NCI-H524 treated with DMSO at 0.1 percent for 48 hours (cell line): Measurements from ENCODE around the gene EPDR1.
"Not testable (repeated sequence)": the region's sequence is repeated elsewhere in the genome, so short reads cannot be mapped to it uniquely, and the experiment has no call there.

Experiments
- DNase-seq: peaks from one replicate; lab custom pipeline; 2025; lab: John Stamatoyannopoulos, UW

Gene EPDR1

GRCh38 chr7:37928878-37929277 lies 8.4 kb downstream of the EPDR1 start:
- DNase-seq: no peak

GRCh38 chr7:37930226-37930948 lies 9.9 kb downstream of the EPDR1 start:
- no peak for DNase-seq

DNA sequence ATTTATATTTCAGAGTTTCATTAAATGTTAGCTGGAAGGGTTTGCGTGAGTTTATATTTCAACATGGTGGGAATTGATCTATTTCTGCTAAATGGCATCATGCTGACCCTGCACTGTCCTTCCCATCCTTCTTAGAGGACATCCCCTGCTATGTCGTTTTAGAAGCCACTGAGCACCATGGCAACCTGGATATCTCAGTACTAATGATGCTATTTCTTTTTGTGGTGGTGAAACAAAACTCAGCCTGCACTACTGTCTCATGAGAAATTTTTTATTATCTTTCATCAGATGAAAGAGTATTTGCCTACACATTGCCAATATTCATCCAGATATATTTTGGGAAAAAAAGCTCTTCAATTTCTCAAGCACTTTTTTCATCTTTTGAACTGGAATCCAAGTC lies 12.1 kb downstream of the EPDR1 start:
- DNase-seq: no peak

DNA sequence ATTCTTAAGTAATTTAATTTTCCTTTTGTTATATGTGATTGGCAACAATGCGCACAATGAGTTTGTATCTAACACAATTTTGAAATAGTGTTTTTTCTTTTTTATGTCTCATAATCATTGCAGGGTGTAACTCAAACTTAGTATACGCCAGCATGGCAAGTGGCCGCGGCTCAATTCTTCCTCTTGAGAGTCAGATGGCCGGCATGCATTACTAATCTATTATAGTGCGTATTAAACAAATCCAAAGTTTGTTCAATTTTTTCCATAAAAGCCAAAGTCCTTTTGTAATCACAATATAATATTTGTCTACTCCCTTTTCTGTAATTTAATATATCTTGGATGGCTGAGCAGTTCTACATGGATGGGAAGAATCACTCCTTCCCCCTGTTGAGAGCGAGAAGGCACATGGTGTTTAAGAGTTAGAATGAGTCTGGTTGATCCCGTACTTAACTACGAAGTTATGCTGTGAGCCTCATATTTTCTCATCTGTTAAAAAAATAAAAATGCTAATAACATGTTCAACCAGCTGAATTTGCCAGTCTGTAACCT lies 12.7 kb downstream of the EPDR1 start:
- DNase-seq: no peak

GRCh38 chr7:37942934-37943610 lies 22.6 kb downstream of the EPDR1 start:
- no peak for DNase-seq

DNA sequence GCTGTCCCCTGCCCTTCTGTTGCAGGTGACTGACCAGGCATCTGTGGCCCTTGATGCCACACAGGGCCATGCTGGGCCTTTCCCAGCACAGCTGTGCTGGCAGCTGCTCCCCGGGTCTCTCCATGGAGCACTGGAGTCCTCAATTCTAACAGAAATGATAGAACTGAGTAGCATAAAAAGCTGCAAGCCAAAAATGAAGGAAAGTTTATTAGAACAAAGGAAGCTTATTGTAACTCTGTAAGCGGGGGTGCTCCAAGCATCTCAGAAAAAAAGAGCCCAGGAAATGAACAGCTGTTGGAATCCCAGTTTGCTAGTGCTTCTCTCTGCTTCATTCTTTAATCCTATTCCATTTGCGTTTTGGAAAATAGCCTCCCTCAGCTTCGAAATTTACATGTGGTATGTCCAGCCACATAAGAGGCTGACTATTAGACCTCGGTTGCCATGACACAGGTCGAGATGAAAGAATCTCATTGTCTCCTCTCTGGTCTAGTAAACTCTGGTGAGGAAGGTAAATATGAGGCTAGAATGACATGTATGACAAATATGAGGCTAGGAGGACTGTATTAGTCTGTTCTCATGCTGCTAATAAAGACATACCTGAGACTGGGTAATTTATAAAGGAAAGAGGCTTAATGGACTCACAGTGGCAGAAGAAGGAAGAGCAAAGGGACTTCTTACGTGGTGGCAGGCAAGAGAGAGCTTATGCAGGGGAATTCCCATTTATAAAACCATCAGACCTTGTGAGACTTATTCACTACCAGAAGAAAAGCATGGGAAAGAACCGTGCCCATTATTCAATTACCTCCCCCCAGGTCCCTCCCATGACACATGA lies 23.7 kb downstream of the EPDR1 start:
- DNase-seq: peak; percentile 27

GRCh38 chr7:37944737-37945054 lies 24.3 kb downstream of the EPDR1 start:
- no peak for DNase-seq

- no peak for DNase-seq
Observed at GRCh38 chr7:37945336-37945735, 24.9 kb downstream of the EPDR1 start.

- DNase-seq: no peak
Observed at GRCh38 chr7:37947138-37947940, 26.9 kb downstream of the EPDR1 start.

- DNase-seq: no peak
Observed at GRCh38 chr7:37947941-37948210, 27.4 kb downstream of the EPDR1 start.

DNA sequence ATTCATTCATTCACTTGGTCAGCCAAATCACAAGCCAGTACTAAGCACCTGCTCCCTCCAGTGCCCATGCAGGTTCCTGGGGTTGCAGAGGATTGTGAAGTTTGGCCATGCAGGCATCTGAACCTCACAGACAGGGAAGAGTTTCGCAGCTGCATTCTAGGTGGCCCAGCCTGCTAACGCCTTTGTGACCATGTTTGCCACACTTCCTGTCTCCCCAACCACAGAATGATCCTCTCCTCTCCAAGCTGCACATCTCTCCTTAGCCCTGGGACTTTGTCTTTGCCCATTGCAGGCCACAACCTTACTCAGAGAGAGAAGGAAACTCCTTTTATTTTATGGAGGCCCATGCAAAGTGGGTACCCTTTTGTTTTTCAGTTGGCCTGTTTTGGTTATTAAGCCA lies 31.8 kb downstream of the EPDR1 start:
- DNase-seq: no peak

DNA sequence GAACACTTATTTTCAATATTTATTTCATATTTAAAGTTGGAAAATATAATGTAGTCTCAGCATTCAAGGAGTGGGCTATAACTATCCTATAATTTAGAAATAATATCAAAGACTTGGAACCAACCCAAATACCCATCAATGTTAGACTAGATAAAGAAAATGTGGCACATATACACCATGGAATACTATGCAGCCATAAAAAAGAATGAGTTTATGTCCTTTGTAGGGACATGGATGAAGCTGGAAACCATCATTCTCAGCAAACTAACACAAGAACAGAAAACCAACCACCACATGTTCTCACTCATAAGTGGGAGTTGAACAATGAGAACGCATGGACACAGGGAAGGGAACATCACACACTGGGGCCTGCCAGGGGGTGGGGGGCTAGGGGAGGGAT lies 33.8 kb downstream of the EPDR1 start:
- not testable (repeated sequence) for DNase-seq

GRCh38 chr7:37956791-37957190 lies 36.4 kb downstream of the EPDR1 start:
- no peak for DNase-seq

DNA sequence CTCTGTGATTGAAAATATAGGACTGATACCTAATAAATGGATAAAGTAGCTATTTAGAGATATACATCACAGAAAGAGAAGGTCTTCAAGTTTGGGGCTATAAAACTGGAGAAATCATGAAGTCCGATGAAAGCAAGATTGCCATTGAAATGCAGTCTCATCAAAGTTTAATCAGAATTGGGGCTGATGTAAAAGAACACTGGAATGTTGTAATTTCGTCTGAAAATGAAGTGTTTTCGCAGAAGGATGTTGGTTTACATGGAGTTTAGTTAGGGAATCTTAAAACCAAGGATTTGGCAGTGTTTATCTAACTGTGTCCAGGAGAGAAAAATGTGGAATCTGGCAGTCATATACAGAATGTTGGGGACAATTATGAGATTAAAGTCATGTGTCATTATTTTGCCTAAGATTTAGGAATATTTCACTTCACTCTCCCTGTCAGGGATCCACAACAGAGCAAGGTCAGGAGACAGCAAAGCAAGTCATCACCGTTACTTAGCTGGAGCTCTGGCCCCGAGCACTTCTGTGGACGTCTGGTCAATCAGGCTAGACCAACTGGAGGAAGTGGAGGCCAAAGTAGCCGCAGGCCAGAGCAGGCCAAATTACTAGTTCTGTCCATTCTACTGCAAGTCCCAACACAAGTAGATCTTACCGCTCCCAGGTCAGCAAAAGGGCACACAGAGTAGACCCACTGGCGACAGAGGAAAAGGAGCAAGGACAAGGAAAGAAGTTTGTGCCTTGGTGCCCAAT lies 37.0 kb downstream of the EPDR1 start:
- no peak for DNase-seq

DNA sequence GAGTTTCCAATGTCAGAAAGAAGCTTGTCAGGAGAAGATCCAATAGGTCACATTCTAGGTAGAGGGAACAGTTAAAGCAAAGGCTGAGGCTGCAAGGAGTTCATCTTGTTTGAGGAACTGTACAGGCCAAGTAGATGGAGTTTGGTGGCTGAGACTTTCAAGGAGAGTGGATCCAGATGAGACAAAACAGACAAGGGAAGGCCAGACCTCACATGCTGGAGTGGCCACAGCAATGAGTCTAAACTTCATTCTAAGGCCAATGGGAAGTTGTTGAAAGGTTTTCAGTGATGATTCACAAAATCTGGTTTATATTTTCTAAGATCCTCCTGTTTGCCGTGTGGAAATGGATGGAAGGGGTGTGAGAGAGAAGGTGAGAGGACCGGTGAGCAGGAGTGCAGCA lies 40.0 kb downstream of the EPDR1 start:
- DNase-seq: no peak

DNA sequence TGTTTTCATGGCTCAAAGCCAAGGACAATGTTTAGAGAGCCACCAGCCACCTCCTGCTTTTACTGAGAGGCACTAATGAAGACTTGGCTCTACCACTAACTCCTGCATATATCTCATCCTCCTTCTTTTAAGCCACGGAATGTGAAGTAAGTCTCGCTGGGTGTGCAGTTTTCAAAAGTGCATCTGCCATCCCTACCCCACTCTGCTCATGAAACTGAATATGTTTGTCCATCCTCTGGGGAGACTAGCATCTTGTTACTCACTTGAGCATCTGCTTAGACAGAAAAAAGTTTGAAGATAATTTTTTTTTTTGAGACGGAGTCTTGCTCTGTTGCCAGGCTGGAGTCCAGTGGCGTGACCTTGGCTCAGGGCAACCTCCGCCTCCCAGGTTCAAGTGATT lies 40.8 kb downstream of the EPDR1 start:
- DNase-seq: no peak

GRCh38 chr7:37964196-37964595 lies 43.8 kb downstream of the EPDR1 start:
- no peak for DNase-seq

- DNase-seq: no peak
Observed at GRCh38 chr7:37970211-37970610, 49.8 kb downstream of the EPDR1 start.

- DNase-seq: no peak
Observed at GRCh38 chr7:37971491-37971890, 51.1 kb downstream of the EPDR1 start.

DNA sequence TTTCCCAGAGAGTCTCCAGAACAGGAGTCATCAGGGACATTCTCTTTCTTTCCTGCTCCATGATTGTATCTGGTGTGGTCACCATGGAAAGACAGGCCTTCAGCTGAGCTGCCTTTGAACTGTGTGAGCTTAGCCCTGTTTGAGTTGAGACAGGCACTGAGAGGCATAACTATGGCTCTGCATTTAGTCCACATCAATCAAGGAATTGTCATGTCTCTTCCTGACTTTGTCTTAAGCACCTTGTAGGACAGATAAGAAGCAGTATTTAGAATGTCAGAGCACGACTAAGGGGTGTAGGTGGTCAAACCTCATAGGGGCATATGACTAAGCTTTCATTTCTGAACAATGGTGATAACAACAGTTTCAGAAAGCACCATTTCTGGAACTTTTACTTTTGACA lies 53.5 kb downstream of the EPDR1 start:
- no peak for DNase-seq

DNA sequence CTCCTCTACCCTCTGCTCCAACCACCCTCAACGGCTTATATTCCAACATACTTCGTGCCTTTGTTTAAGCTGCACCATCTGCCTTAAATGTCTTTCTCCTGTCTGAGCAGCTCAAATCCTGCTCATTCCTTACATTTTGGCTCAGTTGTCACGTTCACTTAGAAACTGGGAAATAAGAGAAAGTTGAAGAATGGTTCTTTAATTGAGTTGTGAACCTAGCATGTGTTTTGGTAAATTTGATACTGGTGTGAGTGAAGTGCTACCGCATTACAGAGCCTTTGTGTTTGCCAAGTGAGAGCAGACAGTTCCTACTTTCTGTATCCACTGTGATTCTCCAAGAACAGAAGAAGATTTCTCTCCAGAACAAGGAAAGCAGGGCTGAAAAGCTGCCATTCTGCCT lies 54.3 kb downstream of the EPDR1 start:
- DNase-seq: no peak

DNA sequence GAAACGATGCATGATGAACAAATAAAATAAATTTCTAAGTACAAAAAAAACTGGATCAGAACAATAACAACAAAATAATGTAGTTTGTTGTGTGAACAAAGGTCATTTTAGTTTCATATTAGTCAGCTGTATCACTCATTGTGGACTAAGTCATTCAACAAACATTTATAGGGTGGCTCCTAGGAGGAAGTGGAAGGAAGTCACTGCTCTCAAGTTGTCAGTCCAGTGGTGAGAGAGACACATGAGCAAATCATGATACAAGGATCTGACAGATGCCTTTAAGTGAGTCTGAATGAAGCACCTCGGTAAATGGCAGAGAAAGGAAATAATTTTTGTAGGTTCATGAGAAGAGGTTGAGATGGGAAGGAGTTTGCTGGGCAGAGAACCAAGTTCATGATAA lies 56.8 kb downstream of the EPDR1 start:
- no peak for DNase-seq
